A673 (cell line): ENCODE results near the gene BPIFB1. TPM values are rescaled to one million over a fixed set of nuclear protein-coding genes. Genes with fewer than 3 reads are reported as not detected.

Source experiments
- BruUV-seq: library from RNA; stranded (reverse); fragments of 400-500 nt; replicated peaks from 2 replicates; lab custom pipeline; 2021; lab: Mats Ljungman, UMichigan
- CTCF ChIA-PET: fragments of 300-600 bp; sonication (Branson Sonifier 250); formaldehyde crosslinking; loops from one replicate; lab custom pipeline; 2022; ENCODE audit warnings: antibody characterized with exemption; lab: Charles Lee
- POLR2A ChIA-PET: fragments of 300-600 bp; sonication (Branson Sonifier 250); formaldehyde crosslinking; loops from one replicate; lab custom pipeline; 2022; ENCODE audit warnings: antibody characterized with exemption; ENCODE audit not compliant: low non-redundant PET; lab: Charles Lee
- DNase-seq: peaks from one replicate; pipeline ENCODE4 v3.0.0-alpha.2; 2015; ENCODE audit warnings: low spot score
- H3K27ac ChIP-seq: fragments of 200-600 bp; sonication (generic); 2 replicates; pipeline ENCODE4 v1.5.1; 2016; ENCODE audit warnings: mixed run types, low read depth, mild to moderate bottlenecking, mixed read lengths, antibody characterized with exemption, low read length; ENCODE audit not compliant: poor library complexity, severe bottlenecking
- H3K27me3 ChIP-seq: fragments of 200-600 bp; sonication (generic); replicated peaks from 2 replicates; pipeline ENCODE4 v1.6.1; 2017; ENCODE audit warnings: mixed run types, low read depth, mild to moderate bottlenecking, mixed read lengths, antibody characterized with exemption, low read length; ENCODE audit not compliant: insufficient read depth, poor library complexity
- H3K36me3 ChIP-seq: fragments of 200-600 bp; sonication (generic); 2 replicates; pipeline ENCODE4 v1.6.1; 2016; ENCODE audit warnings: mixed run types, mild to moderate bottlenecking, mixed read lengths, antibody characterized with exemption, low read length; ENCODE audit not compliant: insufficient read depth, poor library complexity, severe bottlenecking
- H3K4me1 ChIP-seq: fragments of 200-600 bp; sonication (generic); 2 replicates; pipeline ENCODE4 v1.6.1; 2017; ENCODE audit warnings: mixed run types, mild to moderate bottlenecking, mixed read lengths, antibody characterized with exemption, low read length; ENCODE audit not compliant: insufficient read depth, poor library complexity, severe bottlenecking
- H3K4me3 ChIP-seq: fragments of 200-600 bp; sonication (generic); 2 replicates; pipeline ENCODE4 v1.5.1; 2016; ENCODE audit warnings: low read depth, mixed run types, mild to moderate bottlenecking, mixed read lengths, low read length; ENCODE audit not compliant: poor library complexity, severe bottlenecking
- H3K9me3 ChIP-seq: fragments of 200-600 bp; sonication (generic); 2 replicates; pipeline ENCODE4 v1.6.1; 2016; ENCODE audit warnings: mixed run types, low read depth, mild to moderate bottlenecking, mixed read lengths, antibody characterized with exemption, low read length; ENCODE audit not compliant: poor library complexity, severe bottlenecking
- EZH2 ChIP-seq: fragments of 200-600 bp; sonication (generic); IDR thresholded peaks from 2 replicates; pipeline ENCODE4 v1.6.1; 2017; ENCODE audit warnings: borderline replicate concordance, low read depth, mild to moderate bottlenecking, mixed read lengths, antibody characterized with exemption, low read length; ENCODE audit not compliant: poor library complexity, severe bottlenecking
- intact Hi-C: fragments of 100-400 bp; cut with micrococcal nuclease; formaldehyde crosslinking; loops from one replicate; pipeline ENCODE4 v1.10.0; 2022; ENCODE audit not compliant: unreplicated experiment
- total RNA-seq: library from RNA; stranded (reverse); gene quantifications from 2 replicates; pipeline ENCODE4 v1.2.3, GENCODE V29; 2021
- TF ChIP-seq, protein P1 (sequence below): fragments of 300-800, 200-600 bp; sonication (generic); conservative IDR thresholded peaks from 2 replicates; pipeline ENCODE4 v1.5.1; 2017; ENCODE audit warnings: low read depth, mild to moderate bottlenecking, antibody characterized with exemption, low read length, moderate library complexity, mixed read lengths

Gene BPIFB1
- total RNA-seq, 1 experiment from 2014 or later: not detected

DNA sequence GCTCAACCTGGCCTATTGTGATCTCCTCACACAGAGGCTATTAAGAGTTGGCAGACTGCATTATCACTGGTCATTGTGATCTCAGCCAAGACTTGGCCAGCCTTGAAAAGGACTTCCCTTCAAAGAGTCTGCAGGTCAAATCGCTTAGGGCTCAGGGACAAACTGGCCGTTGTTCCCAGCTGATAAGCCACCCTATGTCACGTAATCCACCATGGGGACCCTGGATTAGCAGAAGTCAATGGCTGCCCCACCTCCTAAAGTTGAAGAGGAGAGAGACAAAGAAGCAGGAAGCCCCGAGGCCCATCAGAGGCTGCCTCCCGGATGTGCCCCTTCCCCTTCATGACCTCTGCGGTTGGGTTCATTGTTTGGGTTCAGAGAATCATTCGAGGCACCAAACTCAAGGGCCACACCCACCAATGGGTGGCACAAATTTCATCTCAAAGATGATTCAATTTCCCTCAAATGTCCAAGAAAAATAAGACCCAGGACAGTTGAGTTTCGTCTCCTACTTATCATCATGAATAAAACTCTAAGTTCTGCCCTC lies 56.6 kb downstream of the BPIFB1 start:
- no peaks in the 10 kb centered on the region for H3K9me3 ChIP-seq
- H3K27me3 ChIP-seq: no peaks in the 10 kb centered on the region
- intact Hi-C loops: no loop called here
- no peak overlapping the region for H3K4me3 ChIP-seq
- ChIA-PET POLR2A (no interaction called here), CTCF (no interaction called here)
- no peaks in the 10 kb centered on the region for H3K4me1 ChIP-seq
- H3K27ac ChIP-seq: no peak overlapping the region
- BruUV-seq: no TSS peak
- DNase-seq: no peak
- TF ChIP-seq, protein P1, sequence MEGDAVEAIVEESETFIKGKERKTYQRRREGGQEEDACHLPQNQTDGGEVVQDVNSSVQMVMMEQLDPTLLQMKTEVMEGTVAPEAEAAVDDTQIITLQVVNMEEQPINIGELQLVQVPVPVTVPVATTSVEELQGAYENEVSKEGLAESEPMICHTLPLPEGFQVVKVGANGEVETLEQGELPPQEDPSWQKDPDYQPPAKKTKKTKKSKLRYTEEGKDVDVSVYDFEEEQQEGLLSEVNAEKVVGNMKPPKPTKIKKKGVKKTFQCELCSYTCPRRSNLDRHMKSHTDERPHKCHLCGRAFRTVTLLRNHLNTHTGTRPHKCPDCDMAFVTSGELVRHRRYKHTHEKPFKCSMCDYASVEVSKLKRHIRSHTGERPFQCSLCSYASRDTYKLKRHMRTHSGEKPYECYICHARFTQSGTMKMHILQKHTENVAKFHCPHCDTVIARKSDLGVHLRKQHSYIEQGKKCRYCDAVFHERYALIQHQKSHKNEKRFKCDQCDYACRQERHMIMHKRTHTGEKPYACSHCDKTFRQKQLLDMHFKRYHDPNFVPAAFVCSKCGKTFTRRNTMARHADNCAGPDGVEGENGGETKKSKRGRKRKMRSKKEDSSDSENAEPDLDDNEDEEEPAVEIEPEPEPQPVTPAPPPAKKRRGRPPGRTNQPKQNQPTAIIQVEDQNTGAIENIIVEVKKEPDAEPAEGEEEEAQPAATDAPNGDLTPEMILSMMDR: no peak
- no peak for TF ChIP-seq EZH2
- H3K36me3 ChIP-seq: no peaks in the 10 kb centered on the region

- no peak for TF ChIP-seq EZH2
- TF ChIP-seq, protein P1: no peak
- Histone ChIP-seq H3K36me3 (no peaks in the 10 kb centered on the region), H3K4me3 (no peak overlapping the region), H3K27ac (no peak overlapping the region), H3K27me3 (no peaks in the 10 kb centered on the region), H3K9me3 (no peaks in the 10 kb centered on the region), H3K4me1 (no peaks in the 10 kb centered on the region)
- CTCF ChIA-PET: no interaction called here
- POLR2A ChIA-PET: no interaction called here
- BruUV-seq: no TSS peak
- DNase-seq: no peak
- intact Hi-C loops: no loop called here
Measured at GRCh38 chr20:33343521-33343920, 60.5 kb downstream of the BPIFB1 start.

GRCh38 chr20:33345342-33345741 lies 62.3 kb downstream of the BPIFB1 start:
- BruUV-seq: no TSS peak
- Histone ChIP-seq H3K4me1 (no peaks in the 10 kb centered on the region), H3K27ac (no peak overlapping the region), H3K27me3 (no peaks in the 10 kb centered on the region), H3K9me3 (no peaks in the 10 kb centered on the region), H3K4me3 (no peak overlapping the region), H3K36me3 (no peaks in the 10 kb centered on the region)
- TF ChIP-seq EZH2: no peak
- TF ChIP-seq, protein P1: no peak
- ChIA-PET POLR2A (interaction anchor here (0.7 kb wide), 1 partner anchor 10 kb away, joined by 3 read pairs; no protein-coding TSS in a partner anchor), CTCF (no interaction called here)
- no peak for DNase-seq
- intact Hi-C loops: no loop called here
